ENCODE measurements around the gene GRB2. TPM values are rescaled to one million over a fixed set of nuclear protein-coding genes. Genes with fewer than 3 reads are reported as not detected.

Gene GRB2
- total RNA-seq, 2 experiments from 2014 or later = 149 to 155 TPM

DNA sequence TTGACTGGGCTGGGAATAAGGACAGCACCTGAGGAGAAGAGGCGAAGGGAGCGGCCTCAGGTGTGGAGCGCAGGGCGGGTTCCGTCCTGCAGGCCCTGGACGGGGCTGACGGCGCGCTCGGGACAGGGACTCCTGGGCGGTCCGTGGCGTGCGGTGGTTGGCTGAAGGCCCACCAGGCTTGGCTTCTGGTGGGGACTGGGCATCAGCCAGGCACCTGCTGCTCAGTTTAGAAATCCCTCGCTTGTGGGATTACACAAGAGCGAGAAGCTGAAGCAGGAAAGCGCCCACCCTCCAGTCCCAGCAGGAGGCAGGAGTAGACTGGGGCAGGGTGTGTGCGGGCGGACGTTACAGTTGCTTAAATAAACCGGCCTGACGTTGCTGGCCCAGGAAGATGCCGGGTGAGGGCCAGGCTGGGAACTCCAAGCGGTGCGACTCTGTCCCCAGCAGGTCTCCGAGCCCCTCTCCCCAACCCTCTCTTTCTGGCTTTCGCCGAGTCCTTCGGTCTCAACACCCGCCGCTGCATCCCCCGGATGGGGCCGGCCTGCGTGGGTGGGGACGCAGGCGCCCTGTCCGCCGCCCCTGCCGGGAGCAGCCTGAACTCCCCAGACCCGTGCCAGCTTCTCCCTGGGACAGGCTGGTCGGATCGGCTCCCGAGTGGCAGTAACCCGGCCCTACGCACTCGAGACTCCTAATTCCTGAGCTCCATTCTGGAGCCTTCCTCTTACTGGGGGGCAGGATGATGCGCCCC lies 135.1 kb downstream of the GRB2 start:
- peaks cover 12% of the 10 kb centered on the region for H3K36me3 Mint-ChIP-seq
- POLR2A ChIA-PET = interaction anchor here (0.6 to 6.7 kb wide), 42 partner anchors 9 to 397 kb away, joined by 3 to 138 read pairs (median 4); partner anchors contain the start of genes ARMC7, FDXR, GGA3 and GRB2
- ATAC-seq (ENCODE audit: low read depth) (peak; percentile 41), DNase-seq (peak; percentile 80)
- peak overlapping the region; percentile 88 for H3K27ac Mint-ChIP-seq
- H3K4me3 Mint-ChIP-seq = peak overlapping the region; percentile 88
- H3K4me1 Mint-ChIP-seq = peaks cover 28% of the 10 kb centered on the region
- no peaks in the 10 kb centered on the region for H3K9me3 Mint-ChIP-seq
- no peaks in the 10 kb centered on the region for H3K27me3 Mint-ChIP-seq

DNA sequence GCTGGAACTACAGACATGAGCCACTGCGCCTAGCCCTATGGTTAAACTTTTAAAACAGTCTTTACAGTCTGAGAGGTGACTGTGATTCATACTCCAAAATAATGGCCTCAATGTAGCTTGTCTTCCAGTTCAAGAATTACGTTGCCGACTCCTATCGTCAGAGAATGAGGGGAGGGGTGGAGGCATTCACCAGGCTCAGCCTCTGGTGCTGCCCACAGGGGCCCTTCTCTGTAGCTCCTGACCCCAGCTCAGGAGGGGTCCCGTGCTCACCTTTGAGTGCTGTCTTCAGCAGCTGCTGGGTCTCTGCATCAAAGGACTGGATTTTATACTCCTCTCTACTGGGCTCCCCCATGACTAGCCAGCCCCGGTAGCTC lies 135.6 kb downstream of the GRB2 start:
- peak overlapping the region; percentile 88 for H3K27ac Mint-ChIP-seq
- H3K9me3 Mint-ChIP-seq = no peaks in the 10 kb centered on the region
- H3K4me3 Mint-ChIP-seq = peak overlapping the region; percentile 88
- POLR2A ChIA-PET = interaction anchor here (0.6 to 6.7 kb wide), 17 partner anchors 9 to 308 kb away, joined by 3 to 138 read pairs (median 4); partner anchors contain the start of genes GGA3, MRPS7, SLC25A19 and TSEN54
- no peaks in the 10 kb centered on the region for H3K27me3 Mint-ChIP-seq
- peaks cover 28% of the 10 kb centered on the region for H3K4me1 Mint-ChIP-seq
- ATAC-seq (ENCODE audit: low read depth) (no peak), DNase-seq (no peak)
- H3K36me3 Mint-ChIP-seq = peaks cover 9% of the 10 kb centered on the region

Small RNAs within 50 kb of the gene (microRNA-seq; reads per million reads assigned to microRNA genes)
- gene MIR3678 = not detected

Other genes with a start within 250 kb of the GRB2 start
- gene SUMO2, start 222.7 kb downstream of the GRB2 start, total RNA-seq = 100 to 1,000 TPM; 470 to 500 TPM
- 100 to 1,000 TPM; 154 to 167 TPM for gene NUP85, start 200.0 kb downstream of the GRB2 start, total RNA-seq
- gene GGA3, start 144.1 kb downstream of the GRB2 start, total RNA-seq = 10 to 100 TPM; 92.9 to 95.2 TPM
- 10 to 100 TPM; 34.0 to 36.1 TPM for gene MRPS7, start 143.8 kb downstream of the GRB2 start, total RNA-seq
- 10 to 100 TPM; 44.4 to 44.8 TPM for gene MIF4GD, start 134.4 kb downstream of the GRB2 start, total RNA-seq
- 10 to 100 TPM; 26.7 to 27.9 TPM for gene SLC25A19, start 116.2 kb downstream of the GRB2 start, total RNA-seq
- 100 to 1,000 TPM; 112 to 115 TPM for gene TMEM94, start 51.0 kb upstream of the GRB2 start, total RNA-seq
- 1 to 10 TPM in 1 of 2 experiments, under 1 TPM in 1; 0.72 to 2.3 TPM for gene CASKIN2, start 109.9 kb upstream of the GRB2 start, total RNA-seq
- gene TSEN54, start 110.8 kb upstream of the GRB2 start, total RNA-seq = 10 to 100 TPM; 75.2 to 76.0 TPM
- 10 to 100 TPM; 36.9 to 37.2 TPM for gene LLGL2, start 120.0 kb upstream of the GRB2 start, total RNA-seq
- gene MYO15B, start 182.1 kb upstream of the GRB2 start, total RNA-seq = 100 to 1,000 TPM; 120 to 125 TPM
- gene SMIM5, start 227.8 kb upstream of the GRB2 start, total RNA-seq = under 1 TPM; 0.26 to 0.42 TPM

Data from activated naive CD8-positive, alpha-beta T cell treated with anti-CD3 and anti-CD28 coated beads, Interleukin-2, amount 10 ng/mL, durations not matched to agents 7 days and 5 days (primary cell).